Hypothalamus (tissue), 51 donors: ENCODE results near the gene SLC39A9.
"Not testable (repeated sequence)": the region's sequence is repeated elsewhere in the genome, so short reads cannot be mapped to it uniquely, and the experiment has no call there.

ENCODE experiments used
- DNase-seq, 51 donors: peaks; one replicate each; lab custom pipeline; 2025; lab: John Stamatoyannopoulos, UW

SLC39A9 gene

DNA sequence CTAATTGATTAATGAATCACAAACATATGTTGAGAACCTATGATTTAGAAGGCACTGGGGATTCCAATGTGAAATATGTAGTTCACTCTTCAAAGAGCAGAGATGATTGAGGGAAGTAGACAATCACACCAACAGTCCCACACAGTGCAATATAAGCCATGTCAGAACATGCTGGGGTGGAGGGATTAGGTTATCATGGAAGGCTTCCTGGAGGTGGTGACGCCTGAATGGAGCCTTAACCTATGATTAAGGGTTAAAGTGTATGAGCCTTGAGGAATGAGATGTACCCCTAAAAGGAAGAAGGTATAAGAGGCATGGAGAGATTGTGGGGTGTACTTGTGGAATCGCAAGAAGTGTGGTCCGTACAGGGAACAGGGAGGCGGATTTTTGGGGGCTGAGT is 31.7 kb upstream of the SLC39A9 start:
- no peak for DNase-seq

DNA sequence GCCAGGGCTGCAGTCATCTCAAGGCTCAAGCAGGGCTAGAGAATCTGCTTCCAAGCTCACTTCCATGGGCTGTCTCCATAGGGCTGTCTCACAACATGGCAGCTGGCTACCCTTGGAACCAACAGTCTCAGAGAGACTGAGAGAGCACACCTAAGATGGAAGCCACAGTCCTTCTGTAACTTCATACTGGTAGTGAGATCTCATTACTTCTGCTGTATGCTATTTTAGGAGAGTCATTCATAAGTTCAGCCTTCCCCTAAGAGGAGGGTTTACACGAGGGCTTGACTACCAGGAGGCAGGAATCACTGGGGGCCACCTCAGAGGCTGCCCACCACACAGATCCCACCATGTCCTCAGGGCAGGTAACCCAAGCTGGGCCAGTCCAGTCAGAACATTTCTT is 30.1 kb upstream of the SLC39A9 start:
- DNase-seq: no peak

DNA sequence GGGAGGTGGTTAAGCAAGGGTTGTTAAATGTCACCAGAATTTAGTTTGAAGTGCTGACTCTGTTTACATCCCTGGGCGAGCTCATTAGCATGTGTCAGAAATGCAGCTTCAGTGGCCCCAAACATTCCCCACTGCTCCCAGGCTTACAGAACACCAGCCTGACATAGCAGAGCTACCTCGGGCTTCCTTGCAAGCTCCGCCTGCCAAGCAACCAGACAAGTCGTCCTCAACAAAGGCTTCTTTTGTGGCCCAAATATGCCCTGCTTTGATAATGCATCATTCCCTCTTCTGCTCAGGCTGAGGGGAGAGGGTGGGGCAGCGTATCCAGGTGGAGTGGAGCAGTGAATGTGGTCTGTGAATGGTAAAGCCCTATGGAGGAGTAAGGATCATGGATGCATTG is 28.4 kb upstream of the SLC39A9 start:
- no peak for DNase-seq

- no peak for DNase-seq
Observed at GRCh38 chr14:69372146-69372545, 26.3 kb upstream of the SLC39A9 start.

GRCh38 chr14:69373104-69373503 is 25.4 kb upstream of the SLC39A9 start:
- DNase-seq: no peak

DNA sequence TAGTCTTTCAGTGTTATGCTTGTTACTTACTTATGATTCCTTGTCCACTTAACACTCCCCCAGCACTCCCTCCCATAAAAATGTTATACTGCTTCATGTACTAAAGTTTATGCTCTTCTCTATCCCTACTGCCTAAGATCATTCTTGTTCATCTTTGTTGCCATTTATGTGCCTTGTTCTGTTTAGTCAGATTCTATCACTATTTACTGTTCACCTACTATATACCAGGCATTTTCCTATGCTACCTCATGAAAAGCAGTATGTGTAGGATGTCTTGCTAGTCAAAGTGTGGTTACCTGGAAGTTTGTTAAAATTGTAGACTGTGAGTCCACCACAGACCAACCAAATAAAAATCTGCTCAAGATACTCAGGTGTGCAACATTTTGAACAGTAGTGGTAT is 24.3 kb upstream of the SLC39A9 start:
- DNase-seq: no peak

DNA sequence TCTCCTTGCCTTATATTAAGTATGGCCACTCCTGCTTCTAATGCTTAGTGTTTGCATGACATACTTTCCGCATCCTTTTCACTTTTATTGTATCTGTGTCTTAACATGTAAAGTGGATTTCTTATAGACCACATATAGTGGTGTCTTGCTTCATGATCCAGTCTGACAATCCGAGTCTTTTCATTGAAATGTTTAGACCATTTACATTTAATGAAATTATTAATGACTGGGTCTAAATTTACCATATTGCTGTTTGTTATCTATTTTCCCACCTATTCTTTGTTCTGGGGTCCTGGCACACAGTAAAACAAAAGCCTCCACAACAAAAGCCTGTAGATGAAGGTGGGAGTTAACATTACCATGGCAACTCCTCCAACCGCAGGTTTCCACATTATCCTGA is 23.3 kb upstream of the SLC39A9 start:
- no peak for DNase-seq

- DNase-seq: no peak
Observed at GRCh38 chr14:69375722-69376121, 22.8 kb upstream of the SLC39A9 start.

- no peak for DNase-seq
Observed at GRCh38 chr14:69376439-69376838, 22.1 kb upstream of the SLC39A9 start.

- no peak for DNase-seq
Observed at GRCh38 chr14:69378274-69378673, 20.2 kb upstream of the SLC39A9 start.

- DNase-seq: no peak
Observed at GRCh38 chr14:69387311-69387710, 11.2 kb upstream of the SLC39A9 start.

- DNase-seq: not testable (repeated sequence)
Observed at GRCh38 chr14:69391400-69391799, 7.1 kb upstream of the SLC39A9 start.

GRCh38 chr14:69392481-69392880 is 6.0 kb upstream of the SLC39A9 start:
- DNase-seq: no peak

GRCh38 chr14:69395929-69396328 is 2.6 kb upstream of the SLC39A9 start:
- DNase-seq: no peak

DNA sequence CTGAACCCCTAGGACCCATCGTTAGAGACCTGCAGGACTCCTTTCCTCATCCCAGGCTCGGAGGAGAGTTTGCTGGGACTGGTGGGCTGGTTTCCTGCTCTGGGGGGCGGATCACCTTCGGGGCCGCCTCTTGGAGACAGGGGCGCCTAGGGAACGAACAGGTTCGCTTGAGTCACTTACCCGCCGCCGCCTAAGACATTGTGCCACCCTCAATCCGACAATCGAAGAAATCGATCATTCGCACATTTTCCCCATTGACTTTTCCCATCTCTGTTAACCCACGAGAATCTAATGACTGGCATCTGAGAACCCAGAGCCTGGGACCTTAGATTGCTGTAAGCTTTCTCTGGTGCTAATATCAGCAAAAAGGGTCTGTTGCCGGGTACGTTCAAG is 322 bp downstream of the SLC39A9 start:
- peak in 2 of 51 donors; percentile 16 to 17 for DNase-seq

DNA sequence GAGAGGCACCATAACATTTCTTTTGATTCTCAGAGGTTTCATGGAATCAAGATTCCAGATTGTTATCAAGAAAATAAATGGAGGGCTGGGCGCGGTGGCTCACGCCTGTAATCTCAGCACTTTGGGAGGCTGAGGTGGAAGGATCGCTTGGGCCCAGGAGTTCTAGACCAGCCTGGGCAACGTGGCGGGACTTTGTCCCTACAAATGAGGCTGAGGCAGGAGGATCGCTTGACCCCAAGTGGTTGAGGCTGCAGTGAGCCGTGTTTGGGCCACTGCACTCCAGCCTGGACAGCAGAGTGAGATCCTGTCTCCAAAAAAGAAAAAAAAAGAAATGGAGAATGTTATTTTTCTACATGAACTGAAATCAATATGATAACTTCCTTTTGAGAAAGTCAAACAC is 1.3 kb downstream of the SLC39A9 start:
- DNase-seq: no peak

DNA sequence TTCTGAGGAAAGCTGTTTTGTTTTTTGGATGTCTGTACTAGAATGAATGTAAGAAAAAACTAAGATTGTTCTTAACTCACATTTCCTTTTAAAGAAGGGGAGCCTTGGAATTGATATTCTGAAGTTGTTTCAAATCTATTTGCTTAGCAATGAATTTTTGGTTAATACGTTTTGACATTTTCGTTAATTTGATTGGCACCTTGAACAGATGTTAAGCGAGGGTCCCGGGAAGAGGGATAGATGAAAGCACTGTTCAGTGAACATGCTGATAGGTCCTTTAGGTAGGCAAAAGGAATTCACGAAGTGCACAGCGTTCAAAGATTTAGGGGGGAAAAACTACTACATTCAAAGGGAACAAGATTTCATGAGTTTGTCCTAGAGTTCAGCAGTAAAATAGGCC is 1.7 kb downstream of the SLC39A9 start:
- no peak for DNase-seq

DNA sequence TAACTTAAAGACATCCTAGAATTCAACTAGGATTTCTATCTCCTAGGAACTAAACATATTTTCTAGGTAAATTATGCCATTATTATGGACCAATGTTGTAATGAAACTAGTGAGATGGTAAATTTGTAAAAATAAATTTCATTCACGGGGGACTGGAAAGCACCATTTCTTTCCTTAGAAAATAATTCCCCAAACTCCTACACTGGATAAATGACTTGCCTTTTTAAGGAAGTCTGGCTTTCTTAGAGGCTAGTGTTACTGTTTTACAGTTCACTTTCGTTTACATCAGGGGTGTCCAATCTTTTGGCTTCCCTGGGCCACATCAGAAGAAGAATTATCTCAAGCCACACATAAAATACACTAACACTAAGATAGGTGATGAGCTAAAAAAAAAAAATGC is 3.3 kb downstream of the SLC39A9 start:
- no peak for DNase-seq

GRCh38 chr14:69404478-69404877 is 6.0 kb downstream of the SLC39A9 start:
- DNase-seq: no peak

GRCh38 chr14:69404883-69405282 is 6.4 kb downstream of the SLC39A9 start:
- DNase-seq: no peak

GRCh38 chr14:69405762-69406161 is 7.3 kb downstream of the SLC39A9 start:
- no peak for DNase-seq

GRCh38 chr14:69408331-69408960 is 10.0 kb downstream of the SLC39A9 start:
- no peak for DNase-seq

- DNase-seq: no peak
Observed at GRCh38 chr14:69413483-69413882, 15.0 kb downstream of the SLC39A9 start.
